GM21717 (cell line): ENCODE measurements around the gene PLEKHF1.

Experiments
- ATAC-seq: cut with Tn5 transposase; IDR thresholded peaks from one replicate; pipeline ENCODE4 v1.9.1; 2021; ENCODE audit warnings: mild to moderate bottlenecking, moderate library complexity; ENCODE audit not compliant: unreplicated experiment

The PLEKHF1 gene

DNA sequence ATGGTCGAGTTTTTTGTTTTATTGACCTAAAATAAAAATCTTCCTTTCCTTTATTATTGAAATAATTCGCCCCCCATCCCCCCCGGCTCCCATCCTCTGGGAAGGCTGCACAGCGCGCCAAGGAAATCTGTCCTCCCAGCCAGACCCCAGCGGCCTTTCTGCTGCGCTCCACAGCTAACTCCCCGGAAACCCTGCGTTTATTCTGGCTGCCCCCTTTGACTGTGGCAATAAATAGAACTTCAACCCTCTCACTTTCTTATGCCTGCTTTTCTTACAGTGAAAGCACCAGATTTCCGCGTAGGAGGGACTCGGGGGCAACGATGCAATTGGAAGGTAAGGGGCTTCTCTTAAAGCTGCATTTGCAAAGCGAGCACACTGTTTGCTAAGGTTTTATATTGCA is 59.5 kb downstream of the PLEKHF1 start:
- ATAC-seq, result no peak
